ENCODE results near the gene SBSN.
"Not testable (repeated sequence)": the region's sequence is repeated elsewhere in the genome, so short reads cannot be mapped to it uniquely, and the experiment has no call there.

SBSN gene

DNA sequence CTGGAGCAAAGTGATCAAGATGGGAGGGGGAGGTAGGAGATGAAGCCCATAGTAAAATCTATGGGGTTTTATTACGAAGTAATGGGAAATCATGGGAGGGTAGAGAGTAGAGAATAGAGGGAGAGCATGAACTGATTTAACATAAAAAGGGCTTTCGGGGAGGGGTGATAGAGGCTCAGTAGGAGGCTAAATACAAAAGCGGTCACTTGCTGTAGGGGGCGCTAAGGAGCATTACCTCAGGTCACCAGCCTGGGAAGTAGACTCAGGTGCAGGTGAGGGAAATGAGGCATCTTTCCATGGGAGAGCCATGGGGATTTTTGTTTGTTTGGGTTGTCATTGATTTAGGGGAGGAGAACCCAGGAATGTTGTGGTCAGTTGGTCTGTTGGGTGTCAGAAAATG is 52.0 kb downstream of the SBSN start:
- no peak for TF ChIP-seq ZFX (IDR thresholded peaks at IDR 0.05)
- TF ChIP-seq, protein P1, sequence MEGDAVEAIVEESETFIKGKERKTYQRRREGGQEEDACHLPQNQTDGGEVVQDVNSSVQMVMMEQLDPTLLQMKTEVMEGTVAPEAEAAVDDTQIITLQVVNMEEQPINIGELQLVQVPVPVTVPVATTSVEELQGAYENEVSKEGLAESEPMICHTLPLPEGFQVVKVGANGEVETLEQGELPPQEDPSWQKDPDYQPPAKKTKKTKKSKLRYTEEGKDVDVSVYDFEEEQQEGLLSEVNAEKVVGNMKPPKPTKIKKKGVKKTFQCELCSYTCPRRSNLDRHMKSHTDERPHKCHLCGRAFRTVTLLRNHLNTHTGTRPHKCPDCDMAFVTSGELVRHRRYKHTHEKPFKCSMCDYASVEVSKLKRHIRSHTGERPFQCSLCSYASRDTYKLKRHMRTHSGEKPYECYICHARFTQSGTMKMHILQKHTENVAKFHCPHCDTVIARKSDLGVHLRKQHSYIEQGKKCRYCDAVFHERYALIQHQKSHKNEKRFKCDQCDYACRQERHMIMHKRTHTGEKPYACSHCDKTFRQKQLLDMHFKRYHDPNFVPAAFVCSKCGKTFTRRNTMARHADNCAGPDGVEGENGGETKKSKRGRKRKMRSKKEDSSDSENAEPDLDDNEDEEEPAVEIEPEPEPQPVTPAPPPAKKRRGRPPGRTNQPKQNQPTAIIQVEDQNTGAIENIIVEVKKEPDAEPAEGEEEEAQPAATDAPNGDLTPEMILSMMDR (conservative IDR thresholded peaks at IDR 0.05): peak; percentile 34
- H3K27ac ChIP-seq: no peak overlapping the region

DNA sequence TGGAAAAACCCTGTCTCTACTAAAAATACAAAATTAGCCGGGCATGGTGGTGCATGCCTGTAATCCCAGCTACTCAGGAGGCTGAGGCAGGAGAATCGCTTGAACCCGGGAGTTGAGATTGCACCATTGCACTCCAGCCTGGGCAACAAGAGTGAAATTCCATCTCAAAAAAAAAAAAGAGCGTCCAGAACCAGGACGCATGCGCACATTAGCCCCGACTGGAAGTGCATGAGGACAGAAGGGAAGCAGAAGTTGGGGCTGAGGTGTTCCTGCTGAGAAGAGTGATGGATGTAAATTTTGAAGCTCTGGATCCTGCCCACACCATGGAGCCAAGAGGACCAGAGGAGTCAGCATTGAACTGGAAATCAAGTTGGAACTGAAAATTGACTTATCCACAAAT is 53.5 kb downstream of the SBSN start:
- not testable (repeated sequence) for H3K27ac ChIP-seq

DNA sequence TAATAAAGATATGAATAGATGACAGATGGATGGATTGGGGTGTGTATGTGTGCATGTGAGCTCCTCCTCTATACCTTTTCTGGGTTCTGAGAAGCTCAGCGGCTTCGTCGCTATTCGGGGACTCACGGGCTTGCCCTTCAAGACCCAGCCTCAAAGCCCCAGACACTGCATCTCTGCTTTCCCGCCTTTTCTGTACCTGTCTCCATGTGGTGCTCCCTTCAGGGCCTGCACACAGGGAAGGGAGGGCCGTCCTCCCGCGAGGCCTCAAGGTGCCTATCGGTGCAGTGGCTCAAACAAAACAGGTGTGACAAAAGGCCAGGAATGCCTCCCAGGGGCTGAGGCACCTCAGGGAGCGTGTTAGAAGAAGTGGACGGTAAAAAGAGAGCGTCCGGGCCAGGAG is 54.0 kb downstream of the SBSN start:
- TF ChIP-seq, protein P1 (conservative IDR thresholded peaks at IDR 0.05): no peak
- no peak for TF ChIP-seq ZFX (IDR thresholded peaks at IDR 0.05)
- H3K27ac ChIP-seq: no peak overlapping the region
